ENCODE measurements around the gene TMEM134.

GRCh38 chr11:67451658-67451976 is 17.4 kb downstream of the TMEM134 start:
- TF ChIP-seq CTCF (IDR thresholded peaks at IDR 0.05) = no peak
- no peak for TF ChIP-seq POLR2A (IDR thresholded peaks at IDR 0.05)

Data from suprapubic skin (tissue), 3 donors.